Neural progenitor cell (in vitro differentiated cells): ENCODE results near the gene FGFBP2.

Source experiments
- EZH2 ChIP-seq: fragments of 200-600 bp; sonication (generic); IDR thresholded peaks from 2 replicates; pipeline ENCODE4 v1.6.1; 2017; ENCODE audit warnings: antibody characterized with exemption, mild to moderate bottlenecking, moderate library complexity
- TF ChIP-seq, protein P1 (sequence below): fragments of 200-600 bp; sonication (generic); IDR thresholded peaks from 2 replicates; pipeline ENCODE4 v1.5.1; 2017; ENCODE audit warnings: antibody characterized with exemption, mild to moderate bottlenecking

DNA sequence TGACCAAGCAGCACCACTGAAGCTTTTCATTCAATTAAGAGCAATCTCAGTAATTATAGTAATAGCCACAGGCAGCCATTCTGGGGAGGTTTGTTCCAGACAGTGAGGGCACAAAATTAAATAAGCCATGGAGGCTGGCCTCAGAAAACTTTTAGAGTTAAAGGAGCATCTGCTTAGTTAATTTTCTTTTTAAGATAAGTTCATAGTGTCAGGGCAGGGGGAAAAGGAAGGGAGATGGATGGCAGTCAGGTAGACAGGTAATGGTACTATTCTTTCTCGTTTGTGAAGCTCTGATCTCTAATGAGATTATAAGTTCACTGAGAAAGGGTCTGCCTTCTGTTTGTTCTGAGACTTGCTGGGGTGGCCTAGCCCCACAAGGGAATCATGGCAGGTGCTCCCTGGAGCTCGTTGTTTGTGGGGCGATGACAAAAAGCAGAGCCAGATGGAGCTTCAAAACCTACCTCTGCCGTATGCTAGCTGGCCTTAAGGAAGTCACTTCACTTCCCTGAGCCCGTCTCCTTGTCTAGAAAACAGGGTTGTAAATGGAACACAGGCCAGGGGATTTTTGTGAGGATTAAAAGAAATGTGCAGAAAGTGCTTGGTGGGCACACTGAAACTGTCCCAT is 44.6 kb upstream of the FGFBP2 start:
- TF ChIP-seq, protein P1, sequence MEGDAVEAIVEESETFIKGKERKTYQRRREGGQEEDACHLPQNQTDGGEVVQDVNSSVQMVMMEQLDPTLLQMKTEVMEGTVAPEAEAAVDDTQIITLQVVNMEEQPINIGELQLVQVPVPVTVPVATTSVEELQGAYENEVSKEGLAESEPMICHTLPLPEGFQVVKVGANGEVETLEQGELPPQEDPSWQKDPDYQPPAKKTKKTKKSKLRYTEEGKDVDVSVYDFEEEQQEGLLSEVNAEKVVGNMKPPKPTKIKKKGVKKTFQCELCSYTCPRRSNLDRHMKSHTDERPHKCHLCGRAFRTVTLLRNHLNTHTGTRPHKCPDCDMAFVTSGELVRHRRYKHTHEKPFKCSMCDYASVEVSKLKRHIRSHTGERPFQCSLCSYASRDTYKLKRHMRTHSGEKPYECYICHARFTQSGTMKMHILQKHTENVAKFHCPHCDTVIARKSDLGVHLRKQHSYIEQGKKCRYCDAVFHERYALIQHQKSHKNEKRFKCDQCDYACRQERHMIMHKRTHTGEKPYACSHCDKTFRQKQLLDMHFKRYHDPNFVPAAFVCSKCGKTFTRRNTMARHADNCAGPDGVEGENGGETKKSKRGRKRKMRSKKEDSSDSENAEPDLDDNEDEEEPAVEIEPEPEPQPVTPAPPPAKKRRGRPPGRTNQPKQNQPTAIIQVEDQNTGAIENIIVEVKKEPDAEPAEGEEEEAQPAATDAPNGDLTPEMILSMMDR = no peak
- no peak for TF ChIP-seq EZH2
